ENCODE results near the gene AKAP12.

AKAP12 gene

DNA sequence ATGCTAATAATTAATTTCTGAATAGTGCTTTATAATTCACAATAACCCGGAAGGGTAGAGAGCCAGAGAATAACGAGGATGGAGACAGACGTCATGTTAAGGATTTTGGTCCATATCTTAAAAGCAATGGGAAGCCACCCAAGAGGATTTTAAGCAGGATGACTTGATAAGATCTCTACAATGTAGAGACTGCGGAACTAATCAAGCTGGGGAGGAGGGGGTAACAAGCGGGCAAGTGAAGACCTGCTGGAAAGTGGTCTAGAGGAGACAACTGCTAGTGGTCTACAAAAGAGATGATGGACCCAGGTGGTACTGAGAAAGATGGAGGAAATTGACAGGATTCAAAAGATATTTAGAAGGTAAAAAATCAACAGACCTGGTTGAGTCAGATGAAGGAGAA, 144.4 kb downstream of the AKAP12 start:
- Histone ChIP-seq H3K4me2 (ENCODE audit: low read length, poor library complexity, severe bottlenecking) (no peak overlapping the region), H3K23ac (ENCODE audit: low read length in 2 of 2) (no peak overlapping the region), H3K9me3 (ENCODE audit: control insufficient read depth, low read length) (no peaks in the 10 kb centered on the region), H3K36me3 (ENCODE audit: control insufficient read depth in 1 of 2, insufficient read depth in 2 of 2, low read depth in 1 of 2, low read length in 2 of 2) (peaks cover 2 to 3% of the 10 kb centered on the region in 2 experiments), H3K79me1 (replicated peaks; ENCODE audit: low read length, poor library complexity, severe bottlenecking) (peaks cover 32% of the 10 kb centered on the region), H2AK5ac (ENCODE audit: low read length, severe bottlenecking) (no peak overlapping the region), H3K18ac (ENCODE audit: low read depth in 1 of 2, low read length in 2 of 2) (no peak overlapping the region), H3K4ac (ENCODE audit: low read depth in 1 of 2, low read length in 2 of 2) (no peak overlapping the region), H3K4me3 (ENCODE audit: insufficient read depth in 1 of 2, low read depth in 1 of 2, low read length in 2 of 2) (no peak overlapping the region), H2BK5ac (ENCODE audit: low read depth, low read length, poor library complexity, severe bottlenecking) (no peak overlapping the region), H2AFZ (ENCODE audit: low read depth, low read length) (no peak overlapping the region), H2BK12ac (ENCODE audit: low read length in 2 of 2) (no peak overlapping the region), H3K27ac (ENCODE audit: low read length, poor library complexity, severe bottlenecking) (no peak overlapping the region), H3K4me1 (ENCODE audit: control insufficient read depth, insufficient read depth, low read depth, low read length) (peaks cover 7% of the 10 kb centered on the region), H2BK120ac (ENCODE audit: low read depth, low read length) (no peak overlapping the region), H2BK15ac (ENCODE audit: low read depth, poor library complexity, severe bottlenecking) (no peak overlapping the region), H4K91ac (ENCODE audit: low read length) (no peak overlapping the region), H3K27me3 (ENCODE audit: control insufficient read depth in 1 of 2, insufficient read depth in 1 of 2, low read length in 2 of 2) (no peaks in the 10 kb centered on the region), H3K14ac (ENCODE audit: low read length in 2 of 2) (no peak overlapping the region), H4K8ac (ENCODE audit: low read length) (no peak overlapping the region), H3K9ac (ENCODE audit: low read length) (no peak overlapping the region)
- DNase-seq: no peak
- 87% methylated on average over 5 of the region's 5 CpGs for WGBS

DNA sequence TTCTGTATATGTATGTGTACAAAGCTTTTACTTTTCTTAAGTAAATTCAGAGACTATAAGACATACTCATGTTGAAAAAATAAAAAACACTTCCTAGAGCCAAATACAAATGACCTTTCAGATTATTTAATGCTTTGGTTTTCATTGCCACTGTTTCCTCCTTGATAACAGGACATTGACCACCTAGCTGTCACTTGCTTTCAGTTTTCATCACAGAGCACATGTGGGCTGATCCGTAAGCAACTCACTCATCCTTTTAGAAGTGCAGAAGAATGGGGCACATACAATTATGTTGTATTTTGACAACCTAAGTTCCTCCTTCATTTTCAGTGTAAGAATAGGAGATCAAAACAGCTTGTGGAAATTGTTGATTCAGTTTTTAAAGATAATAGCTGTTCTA, 145.4 kb downstream of the AKAP12 start:
- Histone ChIP-seq H2AK5ac (ENCODE audit: low read length, severe bottlenecking) (no peak overlapping the region), H3K4me3 (ENCODE audit: insufficient read depth in 1 of 2, low read depth in 1 of 2, low read length in 2 of 2) (no peak overlapping the region), H3K79me1 (replicated peaks; ENCODE audit: low read length, poor library complexity, severe bottlenecking) (peaks cover 31% of the 10 kb centered on the region), H3K9ac (ENCODE audit: low read length) (no peak overlapping the region), H2BK120ac (ENCODE audit: low read depth, low read length) (no peak overlapping the region), H3K4me1 (ENCODE audit: control insufficient read depth, insufficient read depth, low read depth, low read length) (peaks cover 7% of the 10 kb centered on the region), H2AFZ (ENCODE audit: low read depth, low read length) (no peak overlapping the region), H3K23ac (ENCODE audit: low read length in 2 of 2) (no peak overlapping the region), H2BK5ac (ENCODE audit: low read depth, low read length, poor library complexity, severe bottlenecking) (no peak overlapping the region), H3K27me3 (ENCODE audit: control insufficient read depth in 1 of 2, insufficient read depth in 1 of 2, low read length in 2 of 2) (no peaks in the 10 kb centered on the region), H3K4ac (ENCODE audit: low read depth in 1 of 2, low read length in 2 of 2) (no peak overlapping the region), H2BK12ac (ENCODE audit: low read length in 2 of 2) (no peak overlapping the region), H3K27ac (ENCODE audit: low read length, poor library complexity, severe bottlenecking) (no peak overlapping the region), H3K9me3 (ENCODE audit: control insufficient read depth, low read length) (no peaks in the 10 kb centered on the region), H3K4me2 (ENCODE audit: low read length, poor library complexity, severe bottlenecking) (no peak overlapping the region), H4K8ac (ENCODE audit: low read length) (no peak overlapping the region), H3K18ac (ENCODE audit: low read depth in 1 of 2, low read length in 2 of 2) (no peak overlapping the region), H3K36me3 (ENCODE audit: control insufficient read depth in 1 of 2, insufficient read depth in 2 of 2, low read depth in 1 of 2, low read length in 2 of 2) (peaks cover 2 to 3% of the 10 kb centered on the region in 2 experiments), H3K14ac (ENCODE audit: low read length in 2 of 2) (no peak overlapping the region), H4K91ac (ENCODE audit: low read length) (no peak overlapping the region), H2BK15ac (ENCODE audit: low read depth, poor library complexity, severe bottlenecking) (no peak overlapping the region)
- WGBS: 88% methylated on average over 1 of the region's 1 CpG
- DNase-seq: no peak

DNA sequence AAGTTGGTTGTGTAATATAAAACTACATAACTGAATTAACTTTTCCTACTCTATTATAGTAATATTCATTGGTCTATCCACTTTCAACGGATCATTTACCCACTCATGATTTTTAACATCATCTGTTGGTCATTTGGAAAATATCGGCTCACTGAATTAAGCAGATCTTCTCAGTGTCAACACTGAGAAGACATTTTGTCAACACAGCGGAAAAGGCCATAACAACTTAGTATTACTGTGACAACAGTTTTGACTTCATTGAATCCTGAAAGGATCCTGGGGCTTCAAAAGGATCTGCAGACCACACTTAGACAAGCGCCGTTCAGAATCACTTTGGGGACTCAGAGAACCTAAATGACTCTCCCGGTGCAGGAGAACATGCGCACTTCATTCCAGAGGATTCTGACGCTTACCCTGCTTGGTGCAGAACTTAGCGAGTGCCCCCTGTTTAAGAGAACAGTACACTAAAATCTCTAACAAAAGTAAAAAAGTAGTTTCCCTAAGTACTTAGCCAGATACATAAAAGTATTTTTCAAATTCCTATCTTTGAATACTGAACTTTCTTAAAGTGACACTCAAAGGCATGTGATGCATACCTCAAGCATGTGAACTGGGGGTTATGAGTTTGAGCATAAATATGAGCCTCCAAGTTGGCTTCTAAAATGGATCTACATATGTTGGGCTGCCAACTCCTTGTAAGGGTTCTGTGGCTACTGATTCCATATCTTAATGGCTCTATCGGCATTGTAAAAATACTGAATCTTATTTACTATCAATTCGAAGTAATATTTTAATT, 147.6 kb downstream of the AKAP12 start:
- Histone ChIP-seq H3K9me3 (ENCODE audit: control insufficient read depth, low read length) (no peaks in the 10 kb centered on the region), H3K4ac (ENCODE audit: low read depth in 1 of 2, low read length in 2 of 2) (no peak overlapping the region), H4K91ac (ENCODE audit: low read length) (no peak overlapping the region), H3K9ac (ENCODE audit: low read length) (no peak overlapping the region), H2BK120ac (ENCODE audit: low read depth, low read length) (no peak overlapping the region), H3K4me1 (ENCODE audit: control insufficient read depth, insufficient read depth, low read depth, low read length) (peaks cover 7% of the 10 kb centered on the region), H2AK5ac (ENCODE audit: low read length, severe bottlenecking) (no peak overlapping the region), H2BK15ac (ENCODE audit: low read depth, poor library complexity, severe bottlenecking) (no peak overlapping the region), H3K4me2 (ENCODE audit: low read length, poor library complexity, severe bottlenecking) (peak overlapping the region; percentile 43), H2AFZ (ENCODE audit: low read depth, low read length) (no peak overlapping the region), H3K4me3 (ENCODE audit: insufficient read depth in 1 of 2, low read depth in 1 of 2, low read length in 2 of 2) (no peak overlapping the region), H3K27me3 (ENCODE audit: control insufficient read depth in 1 of 2, insufficient read depth in 1 of 2, low read length in 2 of 2) (no peaks in the 10 kb centered on the region), H3K14ac (ENCODE audit: low read length in 2 of 2) (no peak overlapping the region), H3K79me1 (replicated peaks; ENCODE audit: low read length, poor library complexity, severe bottlenecking) (peaks cover 17% of the 10 kb centered on the region), H3K18ac (ENCODE audit: low read depth in 1 of 2, low read length in 2 of 2) (peak overlapping the region in 1 of 2 experiments; percentile 11), H4K8ac (ENCODE audit: low read length) (no peak overlapping the region), H3K27ac (ENCODE audit: low read length, poor library complexity, severe bottlenecking) (peak overlapping the region; percentile 68), H3K36me3 (ENCODE audit: control insufficient read depth in 1 of 2, insufficient read depth in 2 of 2, low read depth in 1 of 2, low read length in 2 of 2) (peaks cover 3 to 5% of the 10 kb centered on the region in 2 experiments), H2BK5ac (ENCODE audit: low read depth, low read length, poor library complexity, severe bottlenecking) (no peak overlapping the region), H2BK12ac (ENCODE audit: low read length in 2 of 2) (no peak overlapping the region), H3K23ac (ENCODE audit: low read length in 2 of 2) (no peak overlapping the region)
- DNase-seq: peak; percentile 34
- whole genome bisulfite sequencing: 85% methylated on average over 8 of the region's 11 CpGs

DNA sequence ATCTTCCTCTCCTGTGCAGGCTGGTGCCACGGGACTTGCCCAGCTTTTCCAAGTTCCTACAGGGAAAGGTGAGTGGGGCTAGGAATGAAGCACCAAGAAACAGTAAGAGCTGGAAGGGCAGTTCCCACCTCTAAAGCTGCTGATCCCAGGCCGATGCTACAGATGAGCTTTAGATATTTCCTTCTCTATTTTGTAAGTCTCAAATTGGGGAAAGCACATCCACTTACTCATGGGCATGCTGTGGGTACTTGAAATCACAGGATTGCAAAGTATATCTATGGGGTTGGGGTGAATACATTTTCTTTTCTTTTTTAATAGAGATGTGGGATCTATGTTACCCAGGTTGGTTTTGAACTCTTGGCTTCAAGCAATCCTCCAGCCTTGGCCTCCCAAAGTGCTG, 148.5 kb downstream of the AKAP12 start:
- Histone ChIP-seq H3K4me3 (ENCODE audit: insufficient read depth in 1 of 2, low read depth in 1 of 2, low read length in 2 of 2) (no peak overlapping the region), H3K14ac (ENCODE audit: low read length in 2 of 2) (no peak overlapping the region), H2BK12ac (ENCODE audit: low read length in 2 of 2) (peak overlapping the region in 1 of 2 experiments; percentile 54), H3K23ac (ENCODE audit: low read length in 2 of 2) (no peak overlapping the region), H3K4me1 (ENCODE audit: control insufficient read depth, insufficient read depth, low read depth, low read length) (peaks cover 7% of the 10 kb centered on the region), H3K18ac (ENCODE audit: low read depth in 1 of 2, low read length in 2 of 2) (peak overlapping the region in 1 of 2 experiments; percentile 48), H3K27me3 (ENCODE audit: control insufficient read depth in 1 of 2, insufficient read depth in 1 of 2, low read length in 2 of 2) (no peaks in the 10 kb centered on the region), H4K91ac (ENCODE audit: low read length) (no peak overlapping the region), H2BK5ac (ENCODE audit: low read depth, low read length, poor library complexity, severe bottlenecking) (no peak overlapping the region), H2BK120ac (ENCODE audit: low read depth, low read length) (no peak overlapping the region), H3K4ac (ENCODE audit: low read depth in 1 of 2, low read length in 2 of 2) (no peak overlapping the region), H3K9ac (ENCODE audit: low read length) (peak overlapping the region; percentile 16), H3K27ac (ENCODE audit: low read length, poor library complexity, severe bottlenecking) (peak overlapping the region; percentile 23), H2AFZ (ENCODE audit: low read depth, low read length) (no peak overlapping the region), H3K36me3 (ENCODE audit: control insufficient read depth in 1 of 2, insufficient read depth in 2 of 2, low read depth in 1 of 2, low read length in 2 of 2) (peaks cover 3 to 5% of the 10 kb centered on the region in 2 experiments), H3K9me3 (ENCODE audit: control insufficient read depth, low read length) (no peaks in the 10 kb centered on the region), H4K8ac (ENCODE audit: low read length) (no peak overlapping the region), H2BK15ac (ENCODE audit: low read depth, poor library complexity, severe bottlenecking) (no peak overlapping the region), H2AK5ac (ENCODE audit: low read length, severe bottlenecking) (peak overlapping the region; percentile 68), H3K4me2 (ENCODE audit: low read length, poor library complexity, severe bottlenecking) (no peak overlapping the region), H3K79me1 (replicated peaks; ENCODE audit: low read length, poor library complexity, severe bottlenecking) (peaks cover 14% of the 10 kb centered on the region)
- DNase-seq: no peak
- 94% methylated on average over 2 of the region's 2 CpGs for WGBS

Data from mesenchymal stem cell (in vitro differentiated cells and primary cell).